Smooth muscle cell (in vitro differentiated cells): ENCODE data around the gene GRK1. TPM values are rescaled to one million over a fixed set of nuclear protein-coding genes. Genes with fewer than 3 reads are reported as not detected.

Experiments used
- DNase-seq: peaks from one replicate; lab custom pipeline; 2025; ENCODE audit not compliant: unreplicated experiment; lab: John Stamatoyannopoulos, UW
- H2AFZ ChIP-seq: fragments of 200-600 bp; sonication (generic); 2 replicates; pipeline ENCODE4 v1.6.0; 2016; ENCODE audit warnings: antibody characterized with exemption, low read depth, mild to moderate bottlenecking
- H3F3A ChIP-seq: fragments of 200-600 bp; sonication (generic); 2 replicates; pipeline ENCODE4 v1.6.0; 2017; ENCODE audit warnings: antibody characterized with exemption, low read depth
- H3K27ac ChIP-seq: fragments of 200-600 bp; sonication (generic); 2 replicates; pipeline ENCODE4 v1.5.1; 2016; ENCODE audit warnings: low read depth, mild to moderate bottlenecking
- H3K27me3 ChIP-seq: fragments of 200-600 bp; sonication (generic); 2 replicates; pipeline ENCODE4 v1.6.1; 2016; ENCODE audit warnings: low read depth, mild to moderate bottlenecking
- H3K36me3 ChIP-seq: fragments of 200-600 bp; sonication (generic); 2 replicates; pipeline ENCODE4 v1.5.1; 2016; ENCODE audit warnings: low read depth
- H3K4me1 ChIP-seq: fragments of 200-600 bp; sonication (generic); 2 replicates; pipeline ENCODE4 v1.5.1; 2016; ENCODE audit warnings: low read depth
- H3K4me2 ChIP-seq: fragments of 200-600 bp; sonication (generic); 2 replicates; pipeline ENCODE4 v1.6.0; 2016; ENCODE audit warnings: mild to moderate bottlenecking
- H3K4me3 ChIP-seq: fragments of 200-600 bp; sonication (generic); 2 replicates; pipeline ENCODE4 v1.5.1; 2016; ENCODE audit warnings: mild to moderate bottlenecking
- H3K79me2 ChIP-seq: fragments of 200-600 bp; sonication (generic); 2 replicates; pipeline ENCODE4 v1.6.0; 2016; ENCODE audit warnings: low read depth, mild to moderate bottlenecking
- H3K9ac ChIP-seq: fragments of 200-600 bp; sonication (generic); 2 replicates; pipeline ENCODE4 v1.6.0; 2016; ENCODE audit warnings: low read depth
- H3K9me3 ChIP-seq: fragments of 200-600 bp; sonication (generic); replicated peaks from 2 replicates; pipeline ENCODE4 v1.5.1; 2016; ENCODE audit warnings: low read depth
- H4K20me1 ChIP-seq: fragments of 200-600 bp; sonication (generic); 2 replicates; pipeline ENCODE4 v1.6.0; 2016; ENCODE audit warnings: low read depth
- CTCF ChIP-seq: fragments of 200-600 bp; sonication (generic); IDR thresholded peaks from 2 replicates; pipeline ENCODE4 v1.5.1; 2017; ENCODE audit warnings: borderline replicate concordance, mild to moderate bottlenecking, antibody characterized with exemption; ENCODE audit not compliant: insufficient read depth, poor library complexity, severe bottlenecking
- WGBS: methylation state at CpG from one replicate; pipeline ENCODE4 v1.1.7; 2016; ENCODE audit warnings: low lambda C conversion rate; 5-methylcytosine and 5-hydroxymethylcytosine counted together
- polyA plus RNA-seq: library from polyadenylated mRNA; unstranded; fragments of >200 nt; fragmentation: Nextera tagmentation; extraction: Ambion mirVana; gene quantifications from 2 replicates; pipeline ENCODE4 v1.2.1, GENCODE V29; 2016
- total RNA-seq: library from RNA; depleted of rRNA; stranded (reverse); fragments of >200 nt; gene quantifications from 2 replicates; pipeline ENCODE4 v1.2.3, GENCODE V29; 2014

The GRK1 gene
- total and polyA plus RNA-seq, 2 experiments from 2014 or later, result not detected

GRCh38 chr13:113650731-113651148 lies 16.3 kb upstream of the GRK1 start:
- Histone ChIP-seq H3K79me2 (no peaks in the 10 kb centered on the region), H3K4me2 (no peak overlapping the region), H3K9ac (no peak overlapping the region), H3K27ac (no peak overlapping the region), H3K9me3 (no peaks in the 10 kb centered on the region), H3K27me3 (no peaks in the 10 kb centered on the region), H3K4me1 (no peaks in the 10 kb centered on the region), H3K4me3 (no peak overlapping the region), H3F3A (no peaks in the 10 kb centered on the region), H2AFZ (no peak overlapping the region), H3K36me3 (no peaks in the 10 kb centered on the region), H4K20me1 (no peaks in the 10 kb centered on the region)
- WGBS, result 96% methylated on average over 16 of the region's 16 CpGs
- TF ChIP-seq CTCF, result no peak
- no peak for DNase-seq

GRCh38 chr13:113651511-113652403 lies 15.3 kb upstream of the GRK1 start:
- no peak overlapping the region for H3K27ac ChIP-seq
- no peaks in the 10 kb centered on the region for H3K9me3 ChIP-seq
- no peaks in the 10 kb centered on the region for H3K79me2 ChIP-seq
- no peaks in the 10 kb centered on the region for H3F3A ChIP-seq
- 96% methylated on average over 35 of the region's 37 CpGs for WGBS
- TF ChIP-seq CTCF, result no peak
- H3K9ac ChIP-seq, result no peak overlapping the region
- H3K4me2 ChIP-seq, result no peak overlapping the region
- H3K36me3 ChIP-seq, result no peaks in the 10 kb centered on the region
- H4K20me1 ChIP-seq, result no peaks in the 10 kb centered on the region
- no peaks in the 10 kb centered on the region for H3K27me3 ChIP-seq
- H2AFZ ChIP-seq, result no peak overlapping the region
- no peak for DNase-seq
- H3K4me1 ChIP-seq, result no peaks in the 10 kb centered on the region
- H3K4me3 ChIP-seq, result no peak overlapping the region

- Histone ChIP-seq H4K20me1 (no peaks in the 10 kb centered on the region), H3K79me2 (no peaks in the 10 kb centered on the region), H3K4me1 (no peaks in the 10 kb centered on the region), H3K9me3 (no peaks in the 10 kb centered on the region), H3K4me3 (no peak overlapping the region), H3K27ac (no peak overlapping the region), H3K9ac (no peak overlapping the region), H2AFZ (no peak overlapping the region), H3K36me3 (no peaks in the 10 kb centered on the region), H3K4me2 (no peak overlapping the region), H3K27me3 (no peaks in the 10 kb centered on the region), H3F3A (no peaks in the 10 kb centered on the region)
- 95% methylated on average over 24 of the region's 24 CpGs for WGBS
- no peak for TF ChIP-seq CTCF
- DNase-seq, result no peak
Observed at GRCh38 chr13:113652404-113653263, 14.4 kb upstream of the GRK1 start.
